Neural cell (in vitro differentiated cells): ENCODE data around the gene RPS16. TPM values are rescaled to one million over a fixed set of nuclear protein-coding genes. Genes with fewer than 3 reads are reported as not detected.
"Not testable (repeated sequence)": the region's sequence is repeated elsewhere in the genome, so short reads cannot be mapped to it uniquely, and the experiment has no call there.

Source experiments
- H2AFZ ChIP-seq: fragments of 200-600, 300-800 bp; sonication (generic), shearing (Covaris generic); 2 replicates; pipeline ENCODE4 v1.6.0; 2014; ENCODE audit warnings: low read depth, mild to moderate bottlenecking, antibody characterized with exemption, low read length, moderate library complexity
- H3F3A ChIP-seq: fragments of 200-600 bp; shearing (Covaris generic); 2 replicates; pipeline ENCODE4 v1.6.1; 2016; ENCODE audit warnings: mild to moderate bottlenecking, moderate library complexity, mixed read lengths, antibody characterized with exemption, low read length; ENCODE audit not compliant: insufficient read depth, poor library complexity, severe bottlenecking
- H3K27ac ChIP-seq: fragments of 200-600, 300-800 bp; sonication (generic), shearing (Covaris generic); 2 replicates; pipeline ENCODE4 v1.5.1; 2014; ENCODE audit warnings: mild to moderate bottlenecking, low read length, moderate library complexity
- H3K27me3 ChIP-seq: fragments of 300-800, 200-600 bp; sonication (generic), shearing (Covaris generic); 2 replicates; pipeline ENCODE4 v1.6.0; 2014; ENCODE audit warnings: mild to moderate bottlenecking, low read depth, low read length, moderate library complexity; ENCODE audit not compliant: insufficient read depth
- H3K36me3 ChIP-seq: fragments of 300-800, 200-600 bp; sonication (generic), shearing (Covaris generic); 2 replicates; pipeline ENCODE4 v1.5.1; 2014; ENCODE audit warnings: mild to moderate bottlenecking, antibody characterized with exemption, low read length, moderate library complexity; ENCODE audit not compliant: insufficient read depth
- H3K4me2 ChIP-seq: fragments of 300-800, 200-600 bp; sonication (generic), shearing (Covaris generic); 2 replicates; pipeline ENCODE4 v1.6.0; 2014; ENCODE audit warnings: mild to moderate bottlenecking, low read length
- H3K4me3 ChIP-seq: fragments of 300-800, 200-600 bp; sonication (generic), shearing (Covaris generic); 2 replicates; pipeline ENCODE4 v1.5.1; 2014; ENCODE audit warnings: mild to moderate bottlenecking, low read length, moderate library complexity
- H3K79me2 ChIP-seq: fragments of 200-600 bp; shearing (Covaris generic); replicated peaks from 2 replicates; pipeline ENCODE4 v1.6.0; 2014; ENCODE audit warnings: mild to moderate bottlenecking, low read length, moderate library complexity; ENCODE audit not compliant: insufficient read depth
- H3K9ac ChIP-seq: fragments of 300-800, 200-600 bp; sonication (generic), shearing (Covaris generic); 2 replicates; pipeline ENCODE4 v1.6.1; 2016; ENCODE audit warnings: mild to moderate bottlenecking, low read length, mixed read lengths
- H3K9me2 ChIP-seq: fragments of 200-600 bp; shearing (Covaris generic); 2 replicates; pipeline ENCODE4 v1.6.1; 2016; ENCODE audit warnings: mild to moderate bottlenecking, low read length, mixed read lengths; ENCODE audit not compliant: insufficient read depth
- H3K9me3 ChIP-seq: fragments of 200-600, 300-800 bp; sonication (generic), shearing (Covaris generic); 2 replicates; pipeline ENCODE4 v1.6.1; 2016; ENCODE audit warnings: mild to moderate bottlenecking, mixed run types, low read length, moderate library complexity, mixed read lengths
- H4K20me1 ChIP-seq: fragments of 200-600 bp; shearing (Covaris generic); 2 replicates; pipeline ENCODE4 v1.6.1; 2016; ENCODE audit warnings: mild to moderate bottlenecking, mixed run types; ENCODE audit not compliant: insufficient read depth
- EP300 ChIP-seq: fragments of 450-650 bp; conservative IDR thresholded peaks from 2 replicates; pipeline ENCODE4 v1.6.1; 2014; ENCODE audit warnings: antibody characterized with exemption, mild to moderate bottlenecking, moderate library complexity; ENCODE audit not compliant: poor library complexity, severe bottlenecking
- EZH2 ChIP-seq: fragments of 200-600, 300-800 bp; shearing (Covaris generic), sonication (generic); IDR thresholded peaks from 2 replicates; pipeline ENCODE4 v1.6.1; 2014; ENCODE audit warnings: antibody characterized with exemption, low read length, borderline replicate concordance, mild to moderate bottlenecking; ENCODE audit not compliant: insufficient read depth, poor library complexity, severe bottlenecking
- MXI1 ChIP-seq: fragments of 450-650 bp; conservative IDR thresholded peaks from 2 replicates; pipeline ENCODE4 v1.6.1; 2014; ENCODE audit warnings: antibody characterized with exemption, mild to moderate bottlenecking; ENCODE audit not compliant: poor library complexity, severe bottlenecking
- POLR2AphosphoS5 ChIP-seq: IDR thresholded peaks from 2 replicates; pipeline ENCODE4 v1.6.1; 2012
- RAD21 ChIP-seq: fragments of 450-650 bp; conservative IDR thresholded peaks from 2 replicates; pipeline ENCODE4 v1.6.1; 2014; ENCODE audit warnings: antibody characterized with exemption, mild to moderate bottlenecking, moderate library complexity
- SMC3 ChIP-seq: fragments of 450-650 bp; conservative IDR thresholded peaks from 2 replicates; pipeline ENCODE4 v1.6.1; 2014; ENCODE audit warnings: antibody characterized with exemption, mild to moderate bottlenecking, moderate library complexity; ENCODE audit not compliant: poor library complexity
- TAF1 ChIP-seq: IDR thresholded peaks from 2 replicates; pipeline ENCODE4 v1.6.1; 2012; ENCODE audit warnings: low read depth
- polyA plus RNA-seq: library from polyadenylated mRNA; depleted of rRNA; stranded (reverse); fragments of >200 nt; gene quantifications from 2 replicates; pipeline ENCODE4 v1.2.3, GENCODE V29; 2014
- TF ChIP-seq, protein P1 (sequence below): IDR thresholded peaks from 2 replicates; pipeline ENCODE4 v1.6.1; 2012; ENCODE audit warnings: borderline replicate concordance
- TF ChIP-seq, protein P2 (sequence below): fragments of 450-650 bp; IDR thresholded peaks from 2 replicates; pipeline ENCODE4 v1.5.1; 2014; ENCODE audit warnings: antibody characterized with exemption, mild to moderate bottlenecking, moderate library complexity; ENCODE audit not compliant: poor library complexity, severe bottlenecking

RPS16 gene
- polyA plus RNA-seq, 1 donor from 2014 or later = 22.6 TPM

DNA sequence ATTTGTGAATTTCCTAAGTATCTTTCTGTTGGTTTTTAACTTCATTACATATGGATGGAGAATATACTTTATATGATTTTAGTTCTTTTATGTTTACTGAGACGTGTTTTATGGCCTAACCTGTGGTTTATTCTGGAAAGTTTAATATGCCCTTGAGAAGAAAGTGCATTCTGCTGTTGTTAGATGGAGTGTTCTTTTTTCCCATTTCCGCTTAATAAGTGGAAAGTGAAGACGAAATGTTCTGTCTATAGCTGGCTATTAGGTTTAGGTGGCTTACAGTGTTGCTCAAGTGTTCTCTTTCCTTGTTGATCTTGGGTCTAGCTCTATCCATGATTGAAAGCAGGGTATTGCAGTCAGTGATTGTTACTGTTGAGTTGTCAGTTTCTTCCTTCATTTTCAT is 27.7 kb upstream of the RPS16 start:
- H4K20me1 ChIP-seq = no peaks in the 10 kb centered on the region
- TF ChIP-seq, protein P1, sequence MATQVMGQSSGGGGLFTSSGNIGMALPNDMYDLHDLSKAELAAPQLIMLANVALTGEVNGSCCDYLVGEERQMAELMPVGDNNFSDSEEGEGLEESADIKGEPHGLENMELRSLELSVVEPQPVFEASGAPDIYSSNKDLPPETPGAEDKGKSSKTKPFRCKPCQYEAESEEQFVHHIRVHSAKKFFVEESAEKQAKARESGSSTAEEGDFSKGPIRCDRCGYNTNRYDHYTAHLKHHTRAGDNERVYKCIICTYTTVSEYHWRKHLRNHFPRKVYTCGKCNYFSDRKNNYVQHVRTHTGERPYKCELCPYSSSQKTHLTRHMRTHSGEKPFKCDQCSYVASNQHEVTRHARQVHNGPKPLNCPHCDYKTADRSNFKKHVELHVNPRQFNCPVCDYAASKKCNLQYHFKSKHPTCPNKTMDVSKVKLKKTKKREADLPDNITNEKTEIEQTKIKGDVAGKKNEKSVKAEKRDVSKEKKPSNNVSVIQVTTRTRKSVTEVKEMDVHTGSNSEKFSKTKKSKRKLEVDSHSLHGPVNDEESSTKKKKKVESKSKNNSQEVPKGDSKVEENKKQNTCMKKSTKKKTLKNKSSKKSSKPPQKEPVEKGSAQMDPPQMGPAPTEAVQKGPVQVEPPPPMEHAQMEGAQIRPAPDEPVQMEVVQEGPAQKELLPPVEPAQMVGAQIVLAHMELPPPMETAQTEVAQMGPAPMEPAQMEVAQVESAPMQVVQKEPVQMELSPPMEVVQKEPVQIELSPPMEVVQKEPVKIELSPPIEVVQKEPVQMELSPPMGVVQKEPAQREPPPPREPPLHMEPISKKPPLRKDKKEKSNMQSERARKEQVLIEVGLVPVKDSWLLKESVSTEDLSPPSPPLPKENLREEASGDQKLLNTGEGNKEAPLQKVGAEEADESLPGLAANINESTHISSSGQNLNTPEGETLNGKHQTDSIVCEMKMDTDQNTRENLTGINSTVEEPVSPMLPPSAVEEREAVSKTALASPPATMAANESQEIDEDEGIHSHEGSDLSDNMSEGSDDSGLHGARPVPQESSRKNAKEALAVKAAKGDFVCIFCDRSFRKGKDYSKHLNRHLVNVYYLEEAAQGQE = no peak
- TF ChIP-seq MXI1 = no peak
- TF ChIP-seq SMC3 = no peak
- no peak for TF ChIP-seq EZH2
- no peak for TF ChIP-seq EP300
- TF ChIP-seq, protein P2, sequence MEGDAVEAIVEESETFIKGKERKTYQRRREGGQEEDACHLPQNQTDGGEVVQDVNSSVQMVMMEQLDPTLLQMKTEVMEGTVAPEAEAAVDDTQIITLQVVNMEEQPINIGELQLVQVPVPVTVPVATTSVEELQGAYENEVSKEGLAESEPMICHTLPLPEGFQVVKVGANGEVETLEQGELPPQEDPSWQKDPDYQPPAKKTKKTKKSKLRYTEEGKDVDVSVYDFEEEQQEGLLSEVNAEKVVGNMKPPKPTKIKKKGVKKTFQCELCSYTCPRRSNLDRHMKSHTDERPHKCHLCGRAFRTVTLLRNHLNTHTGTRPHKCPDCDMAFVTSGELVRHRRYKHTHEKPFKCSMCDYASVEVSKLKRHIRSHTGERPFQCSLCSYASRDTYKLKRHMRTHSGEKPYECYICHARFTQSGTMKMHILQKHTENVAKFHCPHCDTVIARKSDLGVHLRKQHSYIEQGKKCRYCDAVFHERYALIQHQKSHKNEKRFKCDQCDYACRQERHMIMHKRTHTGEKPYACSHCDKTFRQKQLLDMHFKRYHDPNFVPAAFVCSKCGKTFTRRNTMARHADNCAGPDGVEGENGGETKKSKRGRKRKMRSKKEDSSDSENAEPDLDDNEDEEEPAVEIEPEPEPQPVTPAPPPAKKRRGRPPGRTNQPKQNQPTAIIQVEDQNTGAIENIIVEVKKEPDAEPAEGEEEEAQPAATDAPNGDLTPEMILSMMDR = no peak
- no peak for TF ChIP-seq TAF1
- TF ChIP-seq RAD21 = no peak
- TF ChIP-seq POLR2AphosphoS5 = no peak
- H3K9me2 ChIP-seq = no peaks in the 10 kb centered on the region
- no peaks in the 10 kb centered on the region for H3K79me2 ChIP-seq
- no peaks in the 10 kb centered on the region for H3F3A ChIP-seq
- no peak overlapping the region for H3K27ac ChIP-seq
- H3K9ac ChIP-seq = no peak overlapping the region
- H3K4me2 ChIP-seq = no peak overlapping the region
- H3K27me3 ChIP-seq = no peaks in the 10 kb centered on the region
- no peak overlapping the region for H3K4me3 ChIP-seq
- peaks cover 8% of the 10 kb centered on the region for H3K36me3 ChIP-seq
- no peak overlapping the region for H2AFZ ChIP-seq
- H3K9me3 ChIP-seq = no peaks in the 10 kb centered on the region

DNA sequence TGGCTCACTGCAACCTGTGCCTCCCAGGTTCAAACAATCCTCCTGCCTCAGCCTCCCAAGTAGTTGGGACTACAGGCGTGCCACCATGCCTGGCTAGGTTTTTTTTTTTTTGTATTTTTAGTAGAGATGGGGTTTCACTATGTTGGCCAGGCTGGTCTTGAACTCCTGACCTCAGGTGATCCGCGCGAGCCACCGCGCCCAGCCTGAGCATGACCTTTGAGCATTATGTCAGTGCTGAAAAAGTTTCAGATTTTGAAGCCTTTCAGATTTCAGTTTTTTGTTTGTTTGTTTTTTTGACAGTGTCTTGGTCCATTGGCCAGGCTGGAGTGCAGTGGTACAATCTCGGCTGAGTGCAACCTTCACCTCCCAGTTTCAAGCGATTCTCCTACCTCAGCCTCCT is 15.5 kb upstream of the RPS16 start:
- H3K9ac ChIP-seq = not testable (repeated sequence)

DNA sequence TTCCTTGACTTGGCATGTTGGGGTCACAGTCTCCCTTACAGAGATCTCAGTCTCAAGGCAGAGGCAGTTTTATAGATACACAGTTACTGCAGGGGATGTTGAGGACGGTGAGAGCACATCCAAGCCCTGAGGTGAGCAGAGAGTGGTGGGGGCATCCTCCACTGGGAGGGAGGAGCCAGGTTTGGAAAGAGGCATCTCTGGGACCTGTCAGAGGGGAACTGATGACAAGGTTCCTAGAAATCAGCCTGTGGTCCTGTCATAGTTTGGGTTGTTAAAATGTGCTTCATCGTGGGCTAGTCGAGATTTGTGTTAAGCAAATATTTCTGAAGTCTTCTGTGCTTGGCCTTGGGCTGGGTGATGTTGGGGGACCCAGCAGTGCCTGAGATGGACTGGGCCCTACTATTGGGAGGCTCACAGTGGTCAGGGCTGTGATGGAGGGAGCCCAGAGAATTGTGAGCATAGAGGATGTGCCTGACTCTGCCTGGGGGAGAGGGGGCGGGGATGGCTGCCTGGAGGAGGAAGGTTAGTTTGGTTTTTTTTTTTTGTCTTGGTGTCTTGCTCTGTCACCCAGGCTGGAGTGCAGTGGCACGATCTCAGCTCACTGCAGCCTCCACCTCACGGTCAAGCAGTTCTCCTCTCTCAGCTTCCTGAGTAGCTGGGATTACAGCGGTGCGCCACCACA is 13.5 kb upstream of the RPS16 start:
- H2AFZ ChIP-seq = no peak overlapping the region
- H3K27ac ChIP-seq = no peak overlapping the region
- H4K20me1 ChIP-seq = no peaks in the 10 kb centered on the region
- H3K9ac ChIP-seq = no peak overlapping the region
- peaks cover 58% of the 10 kb centered on the region for H3K79me2 ChIP-seq
- H3K36me3 ChIP-seq = no peaks in the 10 kb centered on the region
- no peaks in the 10 kb centered on the region for H3F3A ChIP-seq
- no peak overlapping the region for H3K4me2 ChIP-seq
- H3K4me3 ChIP-seq = no peak overlapping the region
- TF ChIP-seq RAD21 (no peak), MXI1 (no peak), POLR2AphosphoS5 (no peak), TAF1 (no peak), SMC3 (no peak), EP300 (no peak), EZH2 (no peak)
- TF ChIP-seq, protein P2 = no peak
- TF ChIP-seq, protein P1 = no peak
- H3K9me3 ChIP-seq = no peaks in the 10 kb centered on the region
- no peaks in the 10 kb centered on the region for H3K9me2 ChIP-seq
- H3K27me3 ChIP-seq = no peaks in the 10 kb centered on the region

More for the DNA sequence above, 15.5 kb upstream of the RPS16 start:
- not testable (repeated sequence) for H3F3A ChIP-seq, H3K9me3 ChIP-seq, H3K27ac ChIP-seq, H2AFZ ChIP-seq, H3K4me3 ChIP-seq, H4K20me1 ChIP-seq, H3K27me3 ChIP-seq, H3K36me3 ChIP-seq, H3K9me2 ChIP-seq, H3K4me2 ChIP-seq
- peaks cover 44% of the 10 kb centered on the region for H3K79me2 ChIP-seq
